ENCODE measurements around the gene UPB1. TPM values are rescaled to one million over a fixed set of nuclear protein-coding genes. Genes with fewer than 3 reads are reported as not detected.
A peak's percentile ranks its signal among the peaks of the same experiment; 100 is the strongest.

Gene UPB1
- total RNA-seq, 1 experiment from 2014 or later = not detected

- DNase-seq (ENCODE audit: low read depth, low spot score) = no peak
- in situ Hi-C loops (cut with HindIII; ENCODE audit: low pct_unique_long_range_greater_than_20kb, low sequenced_read_pairs) = no loop called here
These were observed 4.7 kb downstream of the UPB1 start for GRCh38 chr22:24499706-24500276.

DNA sequence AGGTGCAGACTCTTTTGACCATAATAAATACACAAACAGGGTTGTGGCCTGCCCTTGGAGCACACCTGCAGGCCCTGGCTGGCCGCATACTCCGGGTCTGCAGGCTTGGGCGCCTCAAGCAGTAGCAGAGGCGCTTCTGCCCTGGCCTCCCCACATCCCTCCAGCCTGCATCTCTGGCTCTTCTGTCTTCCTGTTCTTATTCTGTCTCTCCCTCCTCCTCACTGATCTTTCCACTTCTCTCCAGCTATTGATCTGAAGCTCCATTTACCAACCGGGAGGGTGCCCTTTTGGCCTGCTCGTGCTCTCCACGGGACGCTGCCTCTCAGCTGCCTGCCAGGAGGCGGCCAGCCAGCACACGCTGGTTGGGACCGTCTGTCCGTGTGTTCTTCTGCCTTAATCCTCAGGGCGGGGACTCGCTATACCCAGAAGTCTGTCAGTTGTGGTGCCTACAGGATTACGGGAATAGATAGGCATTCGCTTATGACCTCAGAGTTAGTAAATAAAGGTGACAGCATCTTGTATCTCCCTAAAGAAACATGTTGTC is 5.2 kb downstream of the UPB1 start:
- in situ Hi-C loops (cut with HindIII; ENCODE audit: low pct_unique_long_range_greater_than_20kb, low sequenced_read_pairs) = no loop called here
- no peak for DNase-seq (ENCODE audit: low read depth, low spot score)

DNA sequence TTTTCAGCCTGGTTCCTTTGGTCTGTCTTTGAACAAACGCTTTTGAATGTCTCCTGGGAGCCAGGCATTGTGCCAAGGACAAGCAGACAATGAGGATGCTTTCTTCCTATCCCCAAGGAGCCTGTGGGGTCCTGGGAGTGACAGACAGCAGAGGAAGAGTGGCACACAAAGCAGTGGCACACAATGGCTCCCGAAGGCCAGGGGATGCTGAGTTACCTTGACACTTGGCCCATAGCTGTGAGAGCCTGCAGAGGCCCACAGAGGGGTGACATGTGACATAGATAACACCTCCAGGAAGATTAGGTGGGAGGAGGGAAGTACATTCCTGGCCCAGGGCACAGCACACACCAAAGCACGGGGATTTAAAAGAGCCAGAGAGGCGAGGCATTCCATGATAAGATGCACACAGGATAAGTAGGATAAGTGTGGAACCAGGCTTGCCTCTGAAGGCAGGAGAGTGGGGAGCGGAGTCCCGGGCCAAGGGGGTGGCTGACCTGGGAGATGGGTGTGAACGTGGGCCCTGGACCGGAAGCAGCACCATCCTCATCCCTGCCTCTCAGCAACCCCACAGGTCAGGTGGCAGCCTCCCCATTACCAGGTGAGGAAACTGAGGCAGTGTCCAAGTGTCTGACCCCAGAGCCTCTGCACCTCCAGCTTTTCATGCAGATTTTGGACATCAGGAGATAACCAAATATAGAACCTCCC is 6.3 kb downstream of the UPB1 start:
- in situ Hi-C loops (cut with HindIII; ENCODE audit: low pct_unique_long_range_greater_than_20kb, low sequenced_read_pairs) = no loop called here
- DNase-seq (ENCODE audit: low read depth, low spot score) = no peak

DNA sequence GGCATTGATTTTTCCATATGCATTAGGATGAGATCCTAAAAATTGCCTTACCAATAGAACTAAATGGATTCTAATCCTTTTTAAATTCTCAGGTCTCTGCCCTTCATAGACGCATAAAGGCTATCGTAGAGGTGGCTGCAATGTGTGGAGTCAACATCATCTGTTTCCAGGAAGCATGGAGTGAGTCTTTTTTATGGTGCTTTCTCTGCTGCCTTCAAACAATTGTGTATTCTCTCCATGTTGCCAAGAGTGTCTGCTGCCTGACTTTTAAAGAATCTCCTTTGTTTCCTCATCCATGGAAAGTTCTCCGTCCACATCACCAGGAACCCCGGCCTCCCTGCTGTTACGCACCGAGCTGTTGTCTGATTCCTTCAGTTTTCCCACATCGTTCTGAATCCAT is 6.9 kb downstream of the UPB1 start:
- in situ Hi-C loops (cut with HindIII; ENCODE audit: low pct_unique_long_range_greater_than_20kb, low sequenced_read_pairs) = no loop called here

DNA sequence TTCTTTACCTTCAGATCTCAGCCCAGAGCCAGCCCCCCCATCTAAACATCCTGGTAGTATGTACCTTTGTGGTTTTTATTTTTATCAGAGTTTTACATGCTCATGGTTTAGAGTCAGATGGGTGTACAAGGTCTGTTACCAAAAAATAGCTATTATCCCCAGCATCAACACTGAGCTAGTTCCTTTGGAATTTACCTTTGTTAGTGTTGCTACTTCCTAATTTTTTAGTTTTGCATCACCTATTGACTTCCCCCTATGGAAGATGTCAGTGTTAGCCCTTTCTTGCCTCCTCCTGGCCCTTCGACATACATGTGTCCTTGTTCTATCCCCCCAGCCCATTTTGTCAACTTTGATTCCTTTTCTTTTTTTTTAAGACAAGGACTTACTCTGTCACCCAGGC is 7.4 kb downstream of the UPB1 start:
- no peak for DNase-seq (ENCODE audit: low read depth, low spot score)
- in situ Hi-C loops (cut with HindIII; ENCODE audit: low pct_unique_long_range_greater_than_20kb, low sequenced_read_pairs) = no loop called here

More for the DNA sequence above, 6.9 kb downstream of the UPB1 start:
- no peak for DNase-seq (ENCODE audit: low read depth, low spot score)

GRCh38 chr22:24503137-24503842 is 8.2 kb downstream of the UPB1 start:
- peak; percentile 74 for DNase-seq (ENCODE audit: low read depth, low spot score)
- in situ Hi-C loops (cut with HindIII; ENCODE audit: low pct_unique_long_range_greater_than_20kb, low sequenced_read_pairs) = no loop called here

GRCh38 chr22:24503843-24504338 is 8.8 kb downstream of the UPB1 start:
- in situ Hi-C loops (cut with HindIII; ENCODE audit: low pct_unique_long_range_greater_than_20kb, low sequenced_read_pairs) = no loop called here

GRCh38 chr22:24504540-24504939 is 9.4 kb downstream of the UPB1 start:
- in situ Hi-C loops (cut with HindIII; ENCODE audit: low pct_unique_long_range_greater_than_20kb, low sequenced_read_pairs) = no loop called here
- no peak for DNase-seq (ENCODE audit: low read depth, low spot score)

More at GRCh38 chr22:24503843-24504338, 8.8 kb downstream of the UPB1 start:
- no peak for DNase-seq (ENCODE audit: low read depth, low spot score)

GRCh38 chr22:24504956-24505736 is 10.0 kb downstream of the UPB1 start:
- no peak for DNase-seq (ENCODE audit: low read depth, low spot score)
- in situ Hi-C loops (cut with HindIII; ENCODE audit: low pct_unique_long_range_greater_than_20kb, low sequenced_read_pairs) = no loop called here

DNA sequence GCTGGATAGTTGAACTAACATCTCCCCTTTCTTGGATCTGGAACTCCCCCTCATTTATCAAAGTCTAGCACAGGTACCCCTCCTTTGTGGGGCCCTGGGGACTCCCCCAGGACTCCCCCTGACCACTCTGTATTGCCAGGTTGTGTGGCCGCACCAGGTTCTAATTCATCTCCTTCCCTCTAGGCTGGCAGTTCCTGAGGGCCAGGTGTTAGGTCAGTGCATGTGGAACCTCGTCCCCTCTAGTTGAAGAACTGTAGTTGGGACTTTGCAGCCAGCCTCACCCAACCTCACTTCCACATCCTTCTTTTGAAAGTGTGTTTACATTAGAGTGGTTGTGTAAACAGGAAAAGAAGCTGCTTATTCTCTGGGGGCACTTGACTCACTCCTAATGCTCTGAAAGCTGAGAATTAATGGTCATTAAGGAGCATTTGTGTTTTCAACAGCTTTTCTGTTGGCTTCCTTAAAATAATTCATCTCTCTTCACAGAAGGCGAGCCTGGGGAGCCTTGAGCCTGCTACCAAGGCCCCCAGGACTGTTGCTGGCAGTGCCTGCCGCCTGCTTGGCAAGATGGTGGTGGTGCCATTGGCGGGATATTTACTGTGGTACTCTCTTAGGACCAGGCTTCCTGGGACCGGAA is 11.8 kb downstream of the UPB1 start:
- in situ Hi-C loops (cut with HindIII; ENCODE audit: low pct_unique_long_range_greater_than_20kb, low sequenced_read_pairs) = no loop called here
- DNase-seq (ENCODE audit: low read depth, low spot score) = no peak

- in situ Hi-C loops (cut with HindIII; ENCODE audit: low pct_unique_long_range_greater_than_20kb, low sequenced_read_pairs) = no loop called here
These were observed 12.6 kb downstream of the UPB1 start for GRCh38 chr22:24507716-24508115.

DNA sequence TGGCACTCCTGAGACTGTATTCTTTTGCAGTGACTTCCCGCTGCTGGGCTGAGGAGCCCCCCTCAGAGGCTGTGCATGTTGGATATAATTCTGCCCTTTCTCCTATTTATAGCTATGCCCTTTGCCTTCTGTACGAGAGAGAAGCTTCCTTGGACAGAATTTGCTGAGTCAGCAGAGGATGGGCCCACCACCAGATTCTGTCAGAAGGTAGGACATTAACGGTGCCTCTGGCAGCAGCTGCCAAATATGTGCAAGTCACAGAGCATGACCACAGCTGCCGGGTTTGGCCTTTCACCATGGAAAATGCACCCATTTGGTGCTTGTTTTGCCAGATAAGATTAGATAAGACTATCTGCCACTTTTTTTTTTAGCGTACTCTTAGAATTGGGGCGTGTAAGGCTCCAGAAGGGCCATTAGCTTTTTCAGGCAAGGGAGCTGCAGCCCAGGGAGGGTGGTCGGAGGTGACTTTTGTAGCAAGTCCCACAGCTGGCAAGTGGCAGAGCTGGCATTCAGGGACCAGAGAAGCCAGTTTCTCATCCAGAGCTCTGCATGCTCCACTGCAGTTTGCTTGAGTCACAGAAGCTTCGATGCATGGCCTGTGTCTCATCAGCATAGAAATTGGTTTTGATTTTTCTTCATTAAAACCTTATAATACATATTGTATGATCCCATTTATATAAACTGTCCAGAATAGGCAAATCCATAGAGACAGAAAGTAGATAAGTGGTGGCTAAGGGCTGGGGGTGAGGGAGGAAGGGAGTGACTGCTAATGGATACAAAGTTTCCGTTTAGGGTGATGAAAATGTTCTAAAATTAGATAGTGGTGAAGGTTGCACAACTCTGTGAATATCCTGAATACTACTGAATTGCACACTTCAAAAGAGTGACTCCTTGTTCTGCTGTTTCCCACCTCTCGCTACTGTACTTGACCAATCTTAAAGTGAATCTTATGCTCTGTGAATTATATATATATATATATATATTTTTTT is 15.8 kb downstream of the UPB1 start:
- in situ Hi-C loops (cut with HindIII; ENCODE audit: low pct_unique_long_range_greater_than_20kb, low sequenced_read_pairs) = no loop called here

More at GRCh38 chr22:24507716-24508115, 12.6 kb downstream of the UPB1 start:
- DNase-seq (ENCODE audit: low read depth, low spot score) = no peak

GRCh38 chr22:24512043-24512442 is 16.9 kb downstream of the UPB1 start:
- DNase-seq (ENCODE audit: low read depth, low spot score) = no peak
- in situ Hi-C loops (cut with HindIII; ENCODE audit: low pct_unique_long_range_greater_than_20kb, low sequenced_read_pairs) = no loop called here

More for the DNA sequence above, 15.8 kb downstream of the UPB1 start:
- peak; percentile 32 for DNase-seq (ENCODE audit: low read depth, low spot score)

GRCh38 chr22:24513378-24514240 is 18.5 kb downstream of the UPB1 start:
- DNase-seq (ENCODE audit: low read depth, low spot score) = no peak
- in situ Hi-C loops (cut with HindIII; ENCODE audit: low pct_unique_long_range_greater_than_20kb, low sequenced_read_pairs) = no loop called here

- in situ Hi-C loops (cut with HindIII; ENCODE audit: low pct_unique_long_range_greater_than_20kb, low sequenced_read_pairs) = no loop called here
- no peak for DNase-seq (ENCODE audit: low read depth, low spot score)
These were observed 19.3 kb downstream of the UPB1 start for GRCh38 chr22:24514241-24515026.
